Neuronal stem cell (in vitro differentiated cells): ENCODE measurements around the gene MYH7.
"Not testable (repeated sequence)": the region's sequence is repeated elsewhere in the genome, so short reads cannot be mapped to it uniquely, and the experiment has no call there.

Experiments
- DNase-seq: peaks from one replicate; pipeline ENCODE4 v3.0.0-alpha.2; 2013; ENCODE audit warnings: low spot score
- H2AFZ ChIP-seq: one replicate; pipeline ENCODE4 v1.6.1; 2013; ENCODE audit warnings: mild to moderate bottlenecking, low read length, inconsistent platforms
- H2AK5ac ChIP-seq: 2 replicates; pipeline ENCODE4 v1.6.1; 2013; ENCODE audit warnings: low read depth, mild to moderate bottlenecking, inconsistent platforms, low read length, moderate library complexity, mixed read lengths
- H2BK120ac ChIP-seq: 2 replicates; pipeline ENCODE4 v1.6.1; 2013; ENCODE audit warnings: low read depth, mild to moderate bottlenecking, inconsistent platforms, low read length, moderate library complexity, mixed read lengths
- H2BK12ac ChIP-seq: one replicate; pipeline ENCODE4 v1.6.1; 2013; ENCODE audit warnings: low read length, inconsistent platforms
- H2BK15ac ChIP-seq: 2 replicates; pipeline ENCODE4 v1.6.1; 2013; ENCODE audit warnings: mild to moderate bottlenecking, low read length, inconsistent platforms, mixed read lengths
- H2BK5ac ChIP-seq: one replicate; pipeline ENCODE4 v1.6.1; 2013; ENCODE audit warnings: inconsistent platforms, mild to moderate bottlenecking, low read length, moderate library complexity
- H3K14ac ChIP-seq: one replicate; pipeline ENCODE4 v1.6.1; 2013; ENCODE audit warnings: low read length, inconsistent platforms
- H3K18ac ChIP-seq: 2 replicates; pipeline ENCODE4 v1.6.1; 2013; ENCODE audit warnings: low read length, inconsistent platforms
- H3K23ac ChIP-seq: 2 replicates; pipeline ENCODE4 v1.6.1; 2013; ENCODE audit warnings: low read depth, mild to moderate bottlenecking, mixed read lengths, low read length, inconsistent platforms; ENCODE audit not compliant: poor library complexity
- H3K27ac ChIP-seq: replicated peaks from 3 replicates; pipeline ENCODE4 v1.5.1; 2013; ENCODE audit warnings: low read length, inconsistent platforms
- H3K27me3 ChIP-seq, 3 experiments: 2 replicates each; pipeline ENCODE4 v1.6.1; 2013; ENCODE audit warnings: low read length in 3 of 3, mild to moderate bottlenecking in 2 of 3, inconsistent platforms in 1 of 3, low read depth in 1 of 3, mixed read lengths in 1 of 3, moderate library complexity in 1 of 3; ENCODE audit not compliant: control insufficient read depth in 3 of 3, insufficient read depth in 3 of 3
- H3K36me3 ChIP-seq, 2 donors: replicated peaks in 1 of 2; 2 replicates each; pipeline ENCODE4 v1.6.1; 2013; ENCODE audit warnings: low read length in 2 of 2; ENCODE audit not compliant: control insufficient read depth in 2 of 2, insufficient read depth in 2 of 2
- H3K4ac ChIP-seq: 2 replicates; pipeline ENCODE4 v1.6.1; 2013; ENCODE audit warnings: inconsistent platforms, mild to moderate bottlenecking, low read length, moderate library complexity
- H3K4me1 ChIP-seq, 2 donors: 1 replicate in 1 of 2; 2 replicates in 1 of 2; pipeline ENCODE4 v1.6.1; 2013; ENCODE audit warnings: low read length in 2 of 2, low read depth in 1 of 2; ENCODE audit not compliant: control insufficient read depth in 2 of 2, insufficient read depth in 1 of 2
- H3K4me2 ChIP-seq: one replicate; pipeline ENCODE4 v1.6.1; 2013; ENCODE audit warnings: mild to moderate bottlenecking, low read length, inconsistent platforms; ENCODE audit not compliant: insufficient read depth, poor library complexity, severe bottlenecking
- H3K4me3 ChIP-seq, 2 donors: 2 replicates each; pipeline ENCODE4 v1.5.1; 2013; ENCODE audit warnings: low read length in 2 of 2, mild to moderate bottlenecking in 2 of 2, inconsistent platforms in 1 of 2, moderate library complexity in 1 of 2
- H3K79me1 ChIP-seq: one replicate; pipeline ENCODE4 v1.6.1; 2013; ENCODE audit warnings: low read depth, mild to moderate bottlenecking, inconsistent platforms, low read length, moderate library complexity
- H3K9ac ChIP-seq: one replicate; pipeline ENCODE4 v1.6.1; 2013; ENCODE audit warnings: mild to moderate bottlenecking, low read depth, low read length, inconsistent platforms; ENCODE audit not compliant: poor library complexity
- H3K9me3 ChIP-seq, 2 donors: replicated peaks in 1 of 2; 2 replicates each; pipeline versions ENCODE3 to v1.6.1; 2013; ENCODE audit warnings: low read length in 2 of 2, mild to moderate bottlenecking in 2 of 2, inconsistent platforms in 1 of 2, low read depth in 1 of 2, mixed read lengths in 1 of 2, moderate library complexity in 1 of 2; ENCODE audit not compliant: control insufficient read depth in 2 of 2, insufficient read depth in 1 of 2
- H4K8ac ChIP-seq: one replicate; pipeline ENCODE4 v1.6.1; 2013; ENCODE audit warnings: low read depth, mild to moderate bottlenecking, inconsistent platforms, low read length, moderate library complexity
- H4K91ac ChIP-seq: one replicate; pipeline ENCODE4 v1.6.1; 2013; ENCODE audit warnings: low read length, low read depth, mild to moderate bottlenecking, inconsistent platforms; ENCODE audit not compliant: poor library complexity
- WGBS, 2 donors: extraction: QIAGEN DNeasy Blood & Tissue Kit; methylation state at CpG; one replicate each; pipeline ENCODE4 v1.1.7; 2013; ENCODE audit warnings: missing lambda C conversion rate in 2 of 2, mixed read lengths in 1 of 2; ENCODE audit not compliant: insufficient read length in 2 of 2, insufficient replicate concordance in 1 of 2; ENCODE audit errors: extremely low coverage in 2 of 2; 5-methylcytosine and 5-hydroxymethylcytosine counted together

Gene MYH7

GRCh38 chr14:23396126-23396525 lies 39.3 kb downstream of the MYH7 start:
- no peak overlapping the region for H2BK12ac ChIP-seq
- no peak overlapping the region for H3K4me3 ChIP-seq
- H2AK5ac ChIP-seq: no peak overlapping the region
- no peak overlapping the region for H2AFZ ChIP-seq
- H4K91ac ChIP-seq: no peak overlapping the region
- H3K4ac ChIP-seq: no peak overlapping the region
- no peak overlapping the region for H3K4me2 ChIP-seq
- no peak overlapping the region for H2BK15ac ChIP-seq
- DNase-seq: no peak
- no peaks in the 10 kb centered on the region for H3K79me1 ChIP-seq
- H3K18ac ChIP-seq: no peak overlapping the region
- no peaks in the 10 kb centered on the region for H3K9me3 ChIP-seq
- peaks cover 0 to 24% (median 0%) of the 10 kb centered on the region in 3 experiments for H3K27me3 ChIP-seq
- H3K36me3 ChIP-seq: no peaks in the 10 kb centered on the region
- H3K14ac ChIP-seq: no peak overlapping the region
- no peak overlapping the region for H4K8ac ChIP-seq
- WGBS, 2 donors: no CpG with 5 or more reads among the region's 10 CpGs
- peak overlapping the region; percentile 26 for H3K9ac ChIP-seq
- no peak overlapping the region for H3K27ac ChIP-seq
- H2BK120ac ChIP-seq: no peak overlapping the region
- H3K4me1 ChIP-seq: peaks cover 0 to 3% of the 10 kb centered on the region in 2 donors
- H2BK5ac ChIP-seq: no peak overlapping the region
- no peak overlapping the region for H3K23ac ChIP-seq

GRCh38 chr14:23392613-23393012 lies 42.8 kb downstream of the MYH7 start:
- H3K4ac ChIP-seq: no peak overlapping the region
- H3K9me3 ChIP-seq: no peaks in the 10 kb centered on the region
- no peaks in the 10 kb centered on the region for H3K4me1 ChIP-seq
- H3K36me3 ChIP-seq: no peaks in the 10 kb centered on the region
- no CpG with 5 or more reads among the region's 7 CpGs for WGBS, 2 donors
- no peak overlapping the region for H3K9ac ChIP-seq
- no peak overlapping the region for H3K14ac ChIP-seq
- no peak overlapping the region for H3K27ac ChIP-seq
- no peak for DNase-seq
- H4K8ac ChIP-seq: no peak overlapping the region
- no peak overlapping the region for H2AFZ ChIP-seq
- H3K4me3 ChIP-seq: no peak overlapping the region
- H2BK15ac ChIP-seq: no peak overlapping the region
- H3K18ac ChIP-seq: no peak overlapping the region
- H2BK12ac ChIP-seq: no peak overlapping the region
- H2BK5ac ChIP-seq: no peak overlapping the region
- no peak overlapping the region for H3K23ac ChIP-seq
- no peak overlapping the region for H2AK5ac ChIP-seq
- no peak overlapping the region for H2BK120ac ChIP-seq
- no peak overlapping the region for H4K91ac ChIP-seq
- no peaks in the 10 kb centered on the region for H3K79me1 ChIP-seq
- peaks cover 0 to 25% (median 0%) of the 10 kb centered on the region in 3 experiments for H3K27me3 ChIP-seq
- H3K4me2 ChIP-seq: no peak overlapping the region

GRCh38 chr14:23389871-23390270 lies 45.6 kb downstream of the MYH7 start:
- H3K14ac ChIP-seq, DNase-seq, H3K4me3 ChIP-seq, H3K23ac ChIP-seq, H2BK120ac ChIP-seq, H3K4ac ChIP-seq, H2BK12ac ChIP-seq, H3K4me2 ChIP-seq, H3K36me3 ChIP-seq, H3K18ac ChIP-seq, H4K8ac ChIP-seq, H3K27ac ChIP-seq, H2BK5ac ChIP-seq, H3K9ac ChIP-seq, H2AK5ac ChIP-seq, H4K91ac ChIP-seq, H3K79me1 ChIP-seq, H2AFZ ChIP-seq, H2BK15ac ChIP-seq, H3K4me1 ChIP-seq, H3K9me3 ChIP-seq: not testable (repeated sequence)
- WGBS, 2 donors: no CpG with 5 or more reads among the region's 19 CpGs
- H3K27me3 ChIP-seq: peaks cover 0 to 29% (median 0%) of the 10 kb centered on the region in 3 experiments

DNA sequence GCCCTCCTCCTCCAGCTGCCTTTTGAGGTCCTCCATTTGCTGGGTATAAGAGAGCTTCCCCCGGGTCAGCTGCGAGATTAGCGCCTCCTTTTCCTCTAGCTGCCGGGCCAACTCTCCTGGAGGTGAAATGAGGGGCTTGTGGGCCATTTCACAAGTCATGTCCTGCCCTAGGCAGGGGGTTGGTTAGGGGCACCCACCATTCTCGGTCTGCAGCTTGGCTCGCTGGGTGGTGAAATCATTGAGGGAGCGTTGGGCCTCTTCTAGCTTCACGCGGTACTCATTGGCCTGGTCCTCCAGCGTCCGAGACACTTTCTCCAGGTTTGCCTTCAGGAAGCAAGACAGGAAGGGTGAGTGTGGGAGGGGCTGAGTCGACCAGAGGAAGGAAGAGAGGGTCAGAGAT lies 46.1 kb downstream of the MYH7 start:
- H3K4ac ChIP-seq: no peak overlapping the region
- no peaks in the 10 kb centered on the region for H3K9me3 ChIP-seq
- no peak overlapping the region for H3K4me2 ChIP-seq
- H3K27me3 ChIP-seq: peaks cover 0 to 34% (median 0%) of the 10 kb centered on the region in 3 experiments
- H2BK5ac ChIP-seq: no peak overlapping the region
- no peak overlapping the region for H4K8ac ChIP-seq
- no peak overlapping the region for H3K9ac ChIP-seq
- DNase-seq: no peak
- H3K23ac ChIP-seq: no peak overlapping the region
- H2AK5ac ChIP-seq: no peak overlapping the region
- H3K18ac ChIP-seq: no peak overlapping the region
- no peak overlapping the region for H2AFZ ChIP-seq
- no peak overlapping the region for H3K4me3 ChIP-seq
- H3K36me3 ChIP-seq: no peaks in the 10 kb centered on the region
- H3K4me1 ChIP-seq: no peaks in the 10 kb centered on the region
- H2BK15ac ChIP-seq: no peak overlapping the region
- H2BK120ac ChIP-seq: no peak overlapping the region
- H4K91ac ChIP-seq: no peak overlapping the region
- WGBS, 2 donors: no CpG with 5 or more reads among the region's 12 CpGs
- peak overlapping the region; percentile 85 for H3K14ac ChIP-seq
- no peaks in the 10 kb centered on the region for H3K79me1 ChIP-seq
- H3K27ac ChIP-seq: no peak overlapping the region
- no peak overlapping the region for H2BK12ac ChIP-seq
